ENCODE measurements around the gene PRRC2B. TPM values are rescaled to one million over a fixed set of nuclear protein-coding genes. Genes with fewer than 3 reads are reported as not detected.

The PRRC2B gene
- total and polyA plus RNA-seq, 2 experiments from 2014 or later, result 48.2 to 118 TPM

DNA sequence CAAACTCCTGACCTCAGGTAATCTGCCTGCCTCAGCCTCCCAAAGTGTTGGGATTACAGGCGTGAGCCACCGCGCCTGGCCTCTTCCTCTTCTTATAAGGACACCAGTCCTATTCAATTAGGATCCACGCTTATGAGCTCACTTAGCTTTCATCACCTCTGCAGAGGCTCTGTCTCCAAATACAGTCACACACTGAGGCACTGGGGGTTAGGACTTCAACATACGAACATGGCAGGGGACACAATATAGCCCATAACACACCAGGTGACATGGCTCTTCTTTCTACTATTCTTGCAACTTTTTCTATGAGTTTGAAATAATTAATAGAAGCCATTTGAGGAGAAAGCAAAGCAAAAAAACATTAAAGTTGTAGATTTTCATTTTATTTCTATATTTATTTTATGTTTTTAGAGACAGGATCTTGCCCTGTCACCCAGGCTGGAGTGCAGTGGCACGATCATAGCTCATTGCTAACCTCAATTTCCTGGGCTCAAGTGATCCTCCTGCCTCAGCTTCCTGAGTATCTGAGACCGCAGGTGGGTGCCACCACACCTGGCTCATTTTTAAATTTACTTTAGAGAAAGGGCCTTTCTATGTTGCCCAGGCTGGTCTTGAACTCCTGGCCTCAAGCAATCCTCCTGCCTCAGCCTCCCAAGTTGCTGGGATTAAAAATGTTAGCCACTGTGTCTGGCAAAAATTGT is 145.5 kb downstream of the PRRC2B start:
- no peaks in the 10 kb centered on the region for H4K20me1 ChIP-seq (ENCODE audit: insufficient read depth, poor library complexity, severe bottlenecking)
- no peak for DNase-seq (ENCODE audit: low spot score)
- H3K27me3 ChIP-seq, result no peaks in the 10 kb centered on the region
- no peak overlapping the region for H2AFZ ChIP-seq
- no peak overlapping the region for H3K4me3 ChIP-seq
- H3K4me2 ChIP-seq, result no peak overlapping the region
- peaks cover 9% of the 10 kb centered on the region for H3K9me3 ChIP-seq (ENCODE audit: low read depth)
- H3K36me3 ChIP-seq (replicated peaks; ENCODE audit: insufficient read depth, low read depth), result no peaks in the 10 kb centered on the region
- TF ChIP-seq EZH2phosphoT487 (IDR thresholded peaks at IDR 0.05; ENCODE audit: low read depth, severe bottlenecking, unreplicated experiment) (no peak), EZH2 (IDR thresholded peaks at IDR 0.05; ENCODE audit: borderline replicate concordance) (no peak)
- TF ChIP-seq, protein P1, sequence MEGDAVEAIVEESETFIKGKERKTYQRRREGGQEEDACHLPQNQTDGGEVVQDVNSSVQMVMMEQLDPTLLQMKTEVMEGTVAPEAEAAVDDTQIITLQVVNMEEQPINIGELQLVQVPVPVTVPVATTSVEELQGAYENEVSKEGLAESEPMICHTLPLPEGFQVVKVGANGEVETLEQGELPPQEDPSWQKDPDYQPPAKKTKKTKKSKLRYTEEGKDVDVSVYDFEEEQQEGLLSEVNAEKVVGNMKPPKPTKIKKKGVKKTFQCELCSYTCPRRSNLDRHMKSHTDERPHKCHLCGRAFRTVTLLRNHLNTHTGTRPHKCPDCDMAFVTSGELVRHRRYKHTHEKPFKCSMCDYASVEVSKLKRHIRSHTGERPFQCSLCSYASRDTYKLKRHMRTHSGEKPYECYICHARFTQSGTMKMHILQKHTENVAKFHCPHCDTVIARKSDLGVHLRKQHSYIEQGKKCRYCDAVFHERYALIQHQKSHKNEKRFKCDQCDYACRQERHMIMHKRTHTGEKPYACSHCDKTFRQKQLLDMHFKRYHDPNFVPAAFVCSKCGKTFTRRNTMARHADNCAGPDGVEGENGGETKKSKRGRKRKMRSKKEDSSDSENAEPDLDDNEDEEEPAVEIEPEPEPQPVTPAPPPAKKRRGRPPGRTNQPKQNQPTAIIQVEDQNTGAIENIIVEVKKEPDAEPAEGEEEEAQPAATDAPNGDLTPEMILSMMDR (IDR thresholded peaks at IDR 0.05; ENCODE audit: poor library complexity), result no peak
- H3K9me2 ChIP-seq (replicated peaks; ENCODE audit: insufficient read depth), result no peaks in the 10 kb centered on the region
- H3K4me1 ChIP-seq (ENCODE audit: insufficient read depth), result no peaks in the 10 kb centered on the region
- WGBS (ENCODE audit: low lambda C conversion rate, missing lambda C conversion rate), result 89% methylated on average over 7 of the region's 7 CpGs
- H3K79me2 ChIP-seq, result no peaks in the 10 kb centered on the region
- H3K27ac ChIP-seq, result no peak overlapping the region

DNA sequence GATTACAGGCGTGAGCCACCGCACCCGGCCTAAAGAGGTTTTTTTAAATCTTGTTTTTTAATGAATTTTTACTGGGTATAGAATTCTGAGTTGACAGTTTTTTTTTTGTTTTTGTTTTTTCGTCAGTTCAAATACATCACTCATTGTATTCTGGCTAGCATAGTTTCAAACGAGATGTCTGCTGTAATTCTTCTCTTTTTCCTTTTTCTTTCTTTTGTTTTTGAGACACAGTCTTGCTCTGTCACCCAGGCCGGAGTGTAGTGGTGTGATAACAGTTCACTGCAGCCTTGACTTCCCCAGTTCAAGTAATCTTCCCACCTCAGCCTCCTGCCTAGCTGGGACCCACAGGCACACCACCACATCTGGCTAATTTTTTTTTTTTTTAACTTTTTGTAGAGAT is 149.3 kb downstream of the PRRC2B start:
- DNase-seq (ENCODE audit: low spot score), result no peak

DNA sequence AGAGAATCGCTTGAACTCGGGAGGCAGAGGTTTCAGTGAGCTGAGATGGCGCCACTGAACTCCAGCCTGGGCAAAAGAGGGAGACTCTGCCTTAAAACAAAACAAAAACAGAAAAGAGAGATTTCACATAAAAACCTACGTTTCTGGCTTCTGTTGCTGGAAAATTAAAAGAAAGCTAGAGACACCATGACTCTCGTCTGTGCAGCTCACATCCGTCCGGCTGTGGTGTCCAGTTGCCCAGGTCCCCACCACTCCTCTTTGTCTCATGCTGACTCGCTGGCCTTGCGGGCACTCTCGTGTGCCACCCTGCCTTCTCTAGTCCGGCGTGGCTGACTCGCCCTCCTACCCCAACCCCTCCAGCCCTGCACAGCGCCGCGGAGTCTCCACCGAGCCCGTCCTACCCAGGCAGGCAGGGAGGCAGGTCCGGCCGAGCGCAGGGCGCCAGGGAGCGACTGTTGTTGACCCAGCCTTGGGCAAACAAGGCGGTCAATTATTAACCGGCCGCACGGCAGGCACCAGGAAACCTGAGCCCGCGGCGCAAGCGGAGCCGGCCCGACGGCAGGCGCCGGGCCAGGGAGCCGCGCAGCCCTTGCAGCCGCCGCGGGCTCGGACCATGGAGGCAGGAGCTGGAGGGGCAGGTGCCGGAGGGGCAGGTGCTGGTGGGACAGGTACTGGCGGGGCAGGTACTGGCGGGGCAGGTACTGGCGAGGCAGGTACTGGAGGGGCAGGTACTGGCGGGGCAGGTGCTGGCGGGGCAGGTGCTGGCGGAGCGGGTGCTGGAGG is 151.3 kb downstream of the PRRC2B start, which contains the start of gene PRRT1B:
Gene PRRT1B (plus strand): TSS at position 521 of the 783 bp plus-strand sequence. CDS start 93 bp downstream, at position 614.
- no peak within 1 kb of the TSS for H3K27ac ChIP-seq
- peak within 1 kb of the TSS; percentile 68 for H3K4me2 ChIP-seq
- no peaks in the 10 kb centered on the region for H4K20me1 ChIP-seq (ENCODE audit: insufficient read depth, poor library complexity, severe bottlenecking)

More for the DNA sequence above, 149.3 kb downstream of the PRRC2B start:
- H3K36me3 ChIP-seq (replicated peaks; ENCODE audit: insufficient read depth, low read depth), result no peaks in the 10 kb centered on the region
- H3K79me2 ChIP-seq, result no peaks in the 10 kb centered on the region
- no peak overlapping the region for H3K4me2 ChIP-seq
- no peaks in the 10 kb centered on the region for H3K27me3 ChIP-seq
- H3K4me3 ChIP-seq, result no peak overlapping the region
- no peak overlapping the region for H2AFZ ChIP-seq
- 94% methylated on average over 6 of the region's 6 CpGs for WGBS (ENCODE audit: low lambda C conversion rate, missing lambda C conversion rate)
- TF ChIP-seq, protein P1 (IDR thresholded peaks at IDR 0.05; ENCODE audit: poor library complexity), result no peak
- TF ChIP-seq EZH2phosphoT487 (IDR thresholded peaks at IDR 0.05; ENCODE audit: low read depth, severe bottlenecking, unreplicated experiment) (no peak), EZH2 (IDR thresholded peaks at IDR 0.05; ENCODE audit: borderline replicate concordance) (no peak)
- H3K9me2 ChIP-seq (replicated peaks; ENCODE audit: insufficient read depth), result no peaks in the 10 kb centered on the region
- no peak overlapping the region for H3K27ac ChIP-seq
- H4K20me1 ChIP-seq (ENCODE audit: insufficient read depth, poor library complexity, severe bottlenecking), result no peaks in the 10 kb centered on the region
- H3K4me1 ChIP-seq (ENCODE audit: insufficient read depth), result no peaks in the 10 kb centered on the region
- peaks cover 9% of the 10 kb centered on the region for H3K9me3 ChIP-seq (ENCODE audit: low read depth)

More for the DNA sequence above, 151.3 kb downstream of the PRRC2B start, which contains the start of gene PRRT1B:
- Histone ChIP-seq H3K9me2 (replicated peaks; ENCODE audit: insufficient read depth) (no peaks in the 10 kb centered on the region), H3K9me3 (ENCODE audit: low read depth) (peaks cover 9% of the 10 kb centered on the region), H3K27me3 (no peaks in the 10 kb centered on the region), H3K4me1 (ENCODE audit: insufficient read depth) (no peaks in the 10 kb centered on the region), H3K36me3 (replicated peaks; ENCODE audit: insufficient read depth, low read depth) (no peaks in the 10 kb centered on the region), H2AFZ (no peak within 1 kb of the TSS), H3K4me3 (no peak within 1 kb of the TSS), H3K79me2 (no peaks in the 10 kb centered on the region)
- 76% methylated on average over 45 of the region's 50 CpGs for WGBS (ENCODE audit: low lambda C conversion rate, missing lambda C conversion rate)
- DNase-seq (ENCODE audit: low spot score), result peak; percentile 75
- TF ChIP-seq, protein P1 (IDR thresholded peaks at IDR 0.05; ENCODE audit: poor library complexity), result no peak
- TF ChIP-seq EZH2 (IDR thresholded peaks at IDR 0.05; ENCODE audit: borderline replicate concordance) (no peak), EZH2phosphoT487 (IDR thresholded peaks at IDR 0.05; ENCODE audit: low read depth, severe bottlenecking, unreplicated experiment) (no peak)
